B cell (primary cell): Measurements from ENCODE around the gene SKOR1. TPM values are rescaled to one million over a fixed set of nuclear protein-coding genes. Genes with fewer than 3 reads are reported as not detected.
A peak's percentile ranks its signal among the peaks of the same experiment; 100 is the strongest.

Experiments
- ATAC-seq: fragments of 200-7000 bp; cut with Tn5 transposase; one replicate; pipeline ENCODE4 v1.10.0; 2021; ENCODE audit warnings: low read depth, mild to moderate bottlenecking, moderate number of reproducible peaks, moderate library complexity
- CTCF ChIA-PET: fragments of 350-600 bp; sonication (Branson Sonifier 250); formaldehyde crosslinking; loops from one replicate; lab custom pipeline; 2021; ENCODE audit warnings: antibody characterized with exemption, inconsistent platforms; lab: Charles Lee
- POLR2A ChIA-PET: fragments of 350-600 bp; sonication (Branson Sonifier 250); formaldehyde crosslinking; loops from one replicate; lab custom pipeline; 2021; ENCODE audit warnings: antibody characterized with exemption; lab: Charles Lee
- DNase-seq: peaks from one replicate; pipeline ENCODE4 v3.0.0; 2013
- H2AFZ ChIP-seq: 2 replicates; pipeline ENCODE4 v1.6.1; 2012; ENCODE audit warnings: mild to moderate bottlenecking, low read depth, low read length; ENCODE audit not compliant: insufficient read depth, poor library complexity, severe bottlenecking
- H3K27ac ChIP-seq, 2 donors: 1 replicate in 1 of 2; 2 replicates in 1 of 2; pipeline ENCODE4 v1.5.1; 2012 to 2013; ENCODE audit warnings: low read length in 2 of 2, mild to moderate bottlenecking in 2 of 2, moderate library complexity in 1 of 2
- H3K27me3 ChIP-seq, 4 experiments: fragments of 200-600 bp in 1 of 4; sonication (generic) in 1 of 4; replicated peaks in 1 of 4; 1 replicate in 2 of 4; 2 replicates in 2 of 4; pipeline versions ENCODE4 v1.6.1 to v1.7.0; 2013 to 2016; ENCODE audit warnings: low read length in 3 of 4, mild to moderate bottlenecking in 2 of 4, mixed read lengths in 1 of 4, moderate library complexity in 1 of 4; ENCODE audit not compliant: insufficient read depth in 4 of 4, control insufficient read depth in 3 of 4; ENCODE audit errors: control extremely low read depth in 1 of 4
- H3K36me3 ChIP-seq, 2 experiments: replicated peaks in 1 of 2; 1 replicate in 1 of 2; 2 replicates in 1 of 2; pipeline versions ENCODE4 v1.6.1 to v1.7.1; 2013; ENCODE audit warnings: low read length in 1 of 2; ENCODE audit not compliant: insufficient read depth in 2 of 2, control insufficient read depth in 1 of 2; ENCODE audit errors: control extremely low read depth in 1 of 2, extremely low read depth in 1 of 2
- H3K4me1 ChIP-seq, 2 donors: fragments of 200-600 bp in 1 of 2; sonication (generic) in 1 of 2; 1 replicate in 1 of 2; 2 replicates in 1 of 2; pipeline versions ENCODE4 v1.5.1 to v1.6.1; 2013 to 2017; ENCODE audit warnings: low read length in 2 of 2; ENCODE audit not compliant: control insufficient read depth in 2 of 2, insufficient read depth in 2 of 2
- H3K4me2 ChIP-seq: replicated peaks from 2 replicates; pipeline ENCODE3; 2012; ENCODE audit warnings: mild to moderate bottlenecking, low read depth, low read length; ENCODE audit not compliant: poor library complexity, severe bottlenecking
- H3K4me3 ChIP-seq, 5 experiments: fragments of 200-600 bp in 1 of 5; sonication (generic) in 1 of 5; 1 replicate in 3 of 5; 2 replicates in 2 of 5; pipeline versions ENCODE4 v1.5.1 to v1.7.0; 2011 to 2016; ENCODE audit warnings: low read length in 4 of 5, mild to moderate bottlenecking in 4 of 5, low read depth in 2 of 5, control low read depth in 1 of 5, moderate library complexity in 1 of 5; ENCODE audit not compliant: insufficient read depth in 1 of 5; ENCODE audit errors: control extremely low read depth in 1 of 5, extremely low read depth in 1 of 5
- H3K79me2 ChIP-seq: fragments of 200-600 bp; sonication (generic); one replicate; pipeline ENCODE4 v1.6.0; 2016; ENCODE audit warnings: low read length; ENCODE audit not compliant: control insufficient read depth, insufficient read depth
- H3K9ac ChIP-seq: fragments of 200-600 bp; sonication (generic); 2 replicates; pipeline ENCODE4 v1.6.1; 2017; ENCODE audit warnings: mild to moderate bottlenecking, low read length, moderate library complexity
- H3K9me3 ChIP-seq, 3 donors: one replicate each; pipeline versions ENCODE4 v1.6.1 to v1.7.1; 2013; ENCODE audit warnings: low read length in 2 of 3; ENCODE audit not compliant: control insufficient read depth in 2 of 3, insufficient read depth in 1 of 3; ENCODE audit errors: control extremely low read depth in 1 of 3
- H4K20me1 ChIP-seq: 2 replicates; pipeline ENCODE4 v1.6.0; 2012; ENCODE audit warnings: mild to moderate bottlenecking, low read length; ENCODE audit not compliant: insufficient read depth, control insufficient read depth, poor library complexity, severe bottlenecking
- H3K27ac Mint-ChIP-seq: one replicate; pipeline ENCODE4 v1.8.0; 2021; ENCODE audit warnings: mixed read lengths
- H3K27me3 Mint-ChIP-seq: one replicate; pipeline ENCODE4 v1.8.0; 2021; ENCODE audit warnings: mixed read lengths
- H3K4me1 Mint-ChIP-seq: one replicate; pipeline ENCODE4 v1.8.0; 2021; ENCODE audit warnings: mixed read lengths
- H3K4me3 Mint-ChIP-seq: one replicate; pipeline ENCODE4 v1.8.0; 2021; ENCODE audit warnings: mixed read lengths
- H3K9me3 Mint-ChIP-seq: one replicate; pipeline ENCODE4 v1.8.0; 2022; ENCODE audit warnings: mixed read lengths; ENCODE audit not compliant: insufficient read depth
- EZH2 ChIP-seq: IDR thresholded peaks from 2 replicates; pipeline ENCODE4 v1.6.1; 2012; ENCODE audit warnings: borderline replicate concordance, low read depth, mild to moderate bottlenecking, moderate library complexity, low read length; ENCODE audit not compliant: insufficient read depth, poor library complexity, severe bottlenecking
- WGBS: methylation state at CpG from one replicate; pipeline ENCODE4 v1.1.5; 2013; ENCODE audit warnings: missing lambda C conversion rate; ENCODE audit not compliant: insufficient coverage; 5-methylcytosine and 5-hydroxymethylcytosine counted together
- intact Hi-C: fragments of 100-400 bp; cut with micrococcal nuclease; formaldehyde crosslinking; loops from one replicate; pipeline ENCODE4 v1.10.0; 2022
- polyA plus RNA-seq: library from polyadenylated mRNA; depleted of rRNA; stranded (reverse); fragments of >200 nt; gene quantifications from 2 replicates; pipeline ENCODE4 v1.2.3, GENCODE V29; 2012
- total RNA-seq, 2 donors: library from RNA; stranded (reverse); fragments of 120-200 nt in 1 of 2; gene quantifications; 1 replicate in 1 of 2; 2 replicates in 1 of 2; pipeline versions ENCODE4 v1.2.3 to v1.2.4, GENCODE V29; 2013 to 2022
- TF ChIP-seq, protein P1 (sequence below): fragments of 200-600 bp; IDR thresholded peaks from one replicate; pipeline ENCODE4 v1.8.0; 2022; ENCODE audit warnings: antibody characterized with exemption, mild to moderate bottlenecking

Gene SKOR1
- total and polyA plus RNA-seq, 2 donors (not counting 1 experiment from before 2014, with no cell fraction given): 0.37 to 0.67 TPM

DNA sequence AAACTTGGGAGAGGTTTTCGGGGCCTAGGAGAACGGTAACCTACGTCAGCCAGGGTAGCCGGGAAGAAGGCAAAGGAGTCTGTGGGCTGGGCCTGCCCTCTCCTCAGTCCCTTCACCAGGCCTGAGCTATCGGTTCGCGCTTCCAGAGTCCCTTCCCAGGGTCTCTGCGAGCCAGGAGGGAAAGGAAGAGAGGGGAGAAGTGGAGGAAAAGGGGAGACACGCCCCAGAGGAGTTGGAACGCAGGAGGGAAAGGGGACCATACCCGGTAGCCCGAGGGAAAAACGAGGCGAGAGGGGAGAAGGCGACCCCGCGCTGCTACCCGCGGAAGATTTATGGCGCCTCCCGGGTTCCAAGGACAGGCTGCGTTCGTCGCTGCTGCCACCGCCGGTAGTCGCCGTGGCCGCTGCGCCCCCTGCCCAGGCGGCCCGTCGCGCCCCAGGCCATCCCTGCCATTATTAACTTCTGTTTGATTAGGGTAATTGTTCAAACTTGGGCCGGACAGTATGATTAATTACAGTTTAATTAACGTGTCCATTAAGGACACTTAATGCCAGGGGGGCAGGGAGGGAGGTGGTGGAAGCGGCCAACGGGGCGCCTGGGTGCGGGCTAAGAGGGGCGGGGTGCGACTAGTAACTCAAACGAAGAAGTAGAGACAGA lies 3.4 kb upstream of the SKOR1 start:
- no peak for DNase-seq
- no peak overlapping the region for H3K4me3 ChIP-seq

More for the DNA sequence above, 3.4 kb upstream of the SKOR1 start:
- Histone ChIP-seq H3K27ac (no peak overlapping the region), H3K4me1 (peaks cover 55 to 70% of the 10 kb centered on the region in 2 donors), H3K36me3 (no peaks in the 10 kb centered on the region), H3K27me3 (peaks cover 0 to 91% (median 64%) of the 10 kb centered on the region in 4 experiments), H4K20me1 (peaks cover 27% of the 10 kb centered on the region), H3K9ac (no peak overlapping the region), H3K9me3 (peaks cover 0 to 83% (median 16%) of the 10 kb centered on the region in 3 donors), H2AFZ (no peak overlapping the region), H3K4me2 (peak overlapping the region; percentile 83), H3K79me2 (no peaks in the 10 kb centered on the region)
- TF ChIP-seq EZH2: no peak
- TF ChIP-seq, protein P1, sequence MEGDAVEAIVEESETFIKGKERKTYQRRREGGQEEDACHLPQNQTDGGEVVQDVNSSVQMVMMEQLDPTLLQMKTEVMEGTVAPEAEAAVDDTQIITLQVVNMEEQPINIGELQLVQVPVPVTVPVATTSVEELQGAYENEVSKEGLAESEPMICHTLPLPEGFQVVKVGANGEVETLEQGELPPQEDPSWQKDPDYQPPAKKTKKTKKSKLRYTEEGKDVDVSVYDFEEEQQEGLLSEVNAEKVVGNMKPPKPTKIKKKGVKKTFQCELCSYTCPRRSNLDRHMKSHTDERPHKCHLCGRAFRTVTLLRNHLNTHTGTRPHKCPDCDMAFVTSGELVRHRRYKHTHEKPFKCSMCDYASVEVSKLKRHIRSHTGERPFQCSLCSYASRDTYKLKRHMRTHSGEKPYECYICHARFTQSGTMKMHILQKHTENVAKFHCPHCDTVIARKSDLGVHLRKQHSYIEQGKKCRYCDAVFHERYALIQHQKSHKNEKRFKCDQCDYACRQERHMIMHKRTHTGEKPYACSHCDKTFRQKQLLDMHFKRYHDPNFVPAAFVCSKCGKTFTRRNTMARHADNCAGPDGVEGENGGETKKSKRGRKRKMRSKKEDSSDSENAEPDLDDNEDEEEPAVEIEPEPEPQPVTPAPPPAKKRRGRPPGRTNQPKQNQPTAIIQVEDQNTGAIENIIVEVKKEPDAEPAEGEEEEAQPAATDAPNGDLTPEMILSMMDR: no peak
- peak overlapping the region; percentile 70 for H3K4me3 Mint-ChIP-seq
- ATAC-seq: no peak
- peaks cover 73% of the 10 kb centered on the region for H3K27me3 Mint-ChIP-seq
- intact Hi-C loops: loop anchor here (2.0 kb wide), 1 partner anchor 15 kb away; no protein-coding TSS in a partner anchor
- H3K9me3 Mint-ChIP-seq: no peaks in the 10 kb centered on the region
- H3K4me1 Mint-ChIP-seq: peaks cover 50% of the 10 kb centered on the region
- H3K27ac Mint-ChIP-seq: peak overlapping the region; percentile 76
- WGBS: 8% methylated on average over 42 of the region's 43 CpGs
- POLR2A ChIA-PET: interaction anchor here (0.6 to 3.3 kb wide), 2 partner anchors 8 to 38 kb away, joined by 6 to 20 read pairs; no protein-coding TSS in a partner anchor
- CTCF ChIA-PET: interaction anchor here (1.4 to 16.8 kb wide), 3 partner anchors 14 to 39 kb away, joined by 4 to 237 read pairs (median 19); no protein-coding TSS in a partner anchor
